HCT116 (cell line): Measurements from ENCODE around the gene SCN1A. TPM values are rescaled to one million over a fixed set of nuclear protein-coding genes. Genes with fewer than 3 reads are reported as not detected.

Source experiments
- ATAC-seq: fragments of 200-7000 bp; cut with Tn5 transposase; 2 replicates; pipeline ENCODE4 v1.9.1; 2020; ENCODE audit warnings: mild to moderate bottlenecking, moderate library complexity
- BruUV-seq: library from RNA; stranded (reverse); fragments of 400-500 nt; replicated peaks from 2 replicates; lab custom pipeline; 2021; lab: Mats Ljungman, UMichigan
- CTCF ChIA-PET: fragments of 300-600 bp; sonication (Branson Sonifier 250); formaldehyde crosslinking; loops from one replicate; lab custom pipeline; 2021; ENCODE audit warnings: antibody characterized with exemption; lab: Charles Lee
- POLR2A ChIA-PET: fragments of 300-600, 350-600 bp; sonication (Branson Sonifier 250); formaldehyde crosslinking; loops from one replicate; lab custom pipeline; 2021; ENCODE audit warnings: antibody characterized with exemption; lab: Charles Lee
- RAD21 ChIA-PET, 2 experiments: fragments of 300-600 bp; sonication (Branson Sonifier 250); formaldehyde crosslinking; loops; one replicate each; lab custom pipeline; 2023; ENCODE audit warnings: low total read pairs in 2 of 2; ENCODE audit not compliant: uncharacterized antibody in 2 of 2, unreplicated experiment in 2 of 2, low non-redundant PET in 1 of 2; lab: Charles Lee
- DNase-seq: peaks from one replicate; pipeline ENCODE4 v3.0.0-alpha.2; 2010; ENCODE audit warnings: low read depth, low spot score
- H2AFZ ChIP-seq: fragments of 200-600 bp; shearing (Covaris generic), sonication (generic); 2 replicates; pipeline ENCODE4 v1.6.1; 2017; ENCODE audit warnings: low read depth, mixed run types, mixed read lengths, antibody characterized with exemption, low read length; ENCODE audit not compliant: poor library complexity, severe bottlenecking
- H3K27ac ChIP-seq: 2 replicates; pipeline ENCODE4 v1.5.1; 2012; ENCODE audit warnings: low read depth, low read length
- H3K27me3 ChIP-seq: fragments of 200-600 bp; sonication (generic); 2 replicates; pipeline ENCODE4 v1.6.1; 2016; ENCODE audit warnings: mixed run types, low read length, mixed read lengths; ENCODE audit not compliant: insufficient read depth
- H3K36me3 ChIP-seq, 2 experiments: fragments of 200-500 bp in 1 of 2; fragments of 200-600 bp in 1 of 2; sonication (Bioruptor generic) in 1 of 2; sonication (generic) in 1 of 2; 2 replicates each; pipeline versions ENCODE4 v1.5.1 to v1.6.1; 2014 to 2016; ENCODE audit warnings: low read length in 2 of 2, inconsistent platforms in 1 of 2, mixed read lengths in 1 of 2, mixed run types in 1 of 2; ENCODE audit not compliant: insufficient read depth in 2 of 2, control insufficient read depth in 1 of 2
- H3K4me1 ChIP-seq, 2 experiments: fragments of 200-600 bp in 1 of 2; sonication (generic) in 1 of 2; 2 replicates each; pipeline versions ENCODE4 v1.5.1 to v1.6.1; 2012 to 2017; ENCODE audit warnings: low read length in 2 of 2, inconsistent platforms in 1 of 2, mild to moderate bottlenecking in 1 of 2, mixed read lengths in 1 of 2, mixed run types in 1 of 2, moderate library complexity in 1 of 2; ENCODE audit not compliant: insufficient read depth in 2 of 2, control insufficient read depth in 1 of 2
- H3K4me2 ChIP-seq: fragments of 200-600 bp; sonication (generic); 2 replicates; pipeline ENCODE4 v1.6.1; 2017; ENCODE audit warnings: mixed run types, low read length, mixed read lengths
- H3K4me3 ChIP-seq, 2 experiments: fragments of 200-600 bp in 1 of 2; sonication (generic) in 1 of 2; replicated peaks in 1 of 2; 2 replicates each; pipeline ENCODE4 v1.5.1; 2011 to 2016; ENCODE audit warnings: low read length in 2 of 2, control low read depth in 1 of 2, low read depth in 1 of 2, mild to moderate bottlenecking in 1 of 2, mixed read lengths in 1 of 2, mixed run types in 1 of 2
- H3K79me2 ChIP-seq: fragments of 200-600 bp; sonication (generic); 2 replicates; pipeline ENCODE4 v1.6.1; 2017; ENCODE audit warnings: mild to moderate bottlenecking, mixed run types, low read length, moderate library complexity, mixed read lengths; ENCODE audit not compliant: insufficient read depth
- H3K9ac ChIP-seq: fragments of 200-600 bp; sonication (generic); 2 replicates; pipeline ENCODE4 v1.6.1; 2016; ENCODE audit warnings: low read length, mixed read lengths
- H3K9me2 ChIP-seq: fragments of 200-600 bp; sonication (generic), shearing (Covaris generic); 2 replicates; pipeline ENCODE4 v1.6.1; 2017; ENCODE audit warnings: mixed run types, mild to moderate bottlenecking, moderate library complexity; ENCODE audit not compliant: insufficient read depth
- H3K9me3 ChIP-seq, 2 experiments: fragments of 200-500 bp in 1 of 2; fragments of 200-600 bp in 1 of 2; sonication (Bioruptor generic) in 1 of 2; sonication (generic) in 1 of 2; 2 replicates each; pipeline ENCODE4 v1.6.1; 2014 to 2017; ENCODE audit warnings: low read length in 2 of 2, mixed read lengths in 2 of 2, inconsistent platforms in 1 of 2, low read depth in 1 of 2, mild to moderate bottlenecking in 1 of 2, mixed run types in 1 of 2, moderate library complexity in 1 of 2; ENCODE audit not compliant: control insufficient read depth in 1 of 2, insufficient read depth in 1 of 2
- H4K20me1 ChIP-seq: fragments of 200-600 bp; sonication (generic), shearing (Covaris generic); 2 replicates; pipeline ENCODE4 v1.6.1; 2017; ENCODE audit warnings: mixed run types, mild to moderate bottlenecking, moderate library complexity; ENCODE audit not compliant: insufficient read depth
- CBX3 ChIP-seq: IDR thresholded peaks from 2 replicates; pipeline ENCODE4 v1.6.1; 2012; ENCODE audit warnings: low read depth
- CEBPB ChIP-seq: IDR thresholded peaks from 2 replicates; pipeline ENCODE4 v1.6.1; 2012; ENCODE audit warnings: low read depth
- EZH2 ChIP-seq: fragments of 200-600 bp; sonication (generic); IDR thresholded peaks from 2 replicates; pipeline ENCODE4 v1.6.1; 2017; ENCODE audit warnings: antibody characterized with exemption, mixed run types
- EZH2phosphoT487 ChIP-seq: fragments of 200-600 bp; IDR thresholded peaks from 2 replicates; pipeline ENCODE4 v1.6.1; 2018; ENCODE audit warnings: antibody characterized with exemption, borderline replicate concordance
- FOSL1 ChIP-seq: IDR thresholded peaks from 2 replicates; pipeline ENCODE4 v1.6.1; 2012; ENCODE audit warnings: low read depth
- JUND ChIP-seq: IDR thresholded peaks from 2 replicates; pipeline ENCODE4 v1.6.1; 2012
- POLR2A ChIP-seq: IDR thresholded peaks from 2 replicates; pipeline ENCODE4 v1.7.0; 2011; ENCODE audit warnings: borderline replicate concordance; ENCODE audit not compliant: insufficient read depth, insufficient read length; ENCODE audit errors: extremely low read depth
- POLR2AphosphoS5 ChIP-seq: IDR thresholded peaks from 2 replicates; pipeline ENCODE4 v1.6.1; 2011; ENCODE audit warnings: mild to moderate bottlenecking, low read depth, low read length, moderate library complexity
- RAD21 ChIP-seq: IDR thresholded peaks from 2 replicates; pipeline ENCODE4 v1.6.1; 2012; ENCODE audit warnings: low read depth, mild to moderate bottlenecking
- SP1 ChIP-seq: IDR thresholded peaks from 2 replicates; pipeline ENCODE4 v1.6.1; 2012; ENCODE audit warnings: low read depth
- SRF ChIP-seq: IDR thresholded peaks from 2 replicates; pipeline ENCODE4 v1.6.1; 2012; ENCODE audit warnings: low read depth
- TCF7L2 ChIP-seq: IDR thresholded peaks from 2 replicates; pipeline ENCODE4 v1.7.0; 2011; ENCODE audit warnings: borderline replicate concordance, inconsistent platforms; ENCODE audit not compliant: insufficient read depth, insufficient read length; ENCODE audit errors: extremely low read depth
- ZFX ChIP-seq: fragments of 450-650 bp; IDR thresholded peaks from 2 replicates; pipeline ENCODE4 v1.6.1; 2017
- ZNF274 ChIP-seq: fragments of 200-500 bp; sonication (Bioruptor generic); IDR thresholded peaks from 2 replicates; pipeline ENCODE4 v1.6.1; 2014; ENCODE audit warnings: mild to moderate bottlenecking, low read depth, low read length, inconsistent platforms
- intact Hi-C: fragments of 100-400 bp; cut with micrococcal nuclease; formaldehyde crosslinking; loops from 2 replicates; pipeline ENCODE4 v1.10.0; 2022
- total RNA-seq: library from RNA; stranded (reverse); gene quantifications from one replicate; pipeline ENCODE4 v1.2.1, GENCODE V29; 2021; ENCODE audit not compliant: unreplicated experiment
- TF ChIP-seq, protein P1 (sequence below): IDR thresholded peaks from 2 replicates; pipeline ENCODE4 v1.6.1; 2012; ENCODE audit warnings: low read depth
- TF ChIP-seq, protein P2 (sequence below): IDR thresholded peaks from 2 replicates; pipeline ENCODE4 v1.6.1; 2011; ENCODE audit warnings: mild to moderate bottlenecking, low read length, moderate library complexity; ENCODE audit not compliant: insufficient replicate concordance; ENCODE audit errors: extremely low read depth
- TF ChIP-seq, protein P3 (sequence below): IDR thresholded peaks from 2 replicates; pipeline ENCODE4 v1.6.1; 2012
- TF ChIP-seq, protein P4 (sequence below): IDR thresholded peaks from 2 replicates; pipeline ENCODE4 v1.6.1; 2012

SCN1A gene
- total RNA-seq, 1 experiment from 2014 or later: not detected

DNA sequence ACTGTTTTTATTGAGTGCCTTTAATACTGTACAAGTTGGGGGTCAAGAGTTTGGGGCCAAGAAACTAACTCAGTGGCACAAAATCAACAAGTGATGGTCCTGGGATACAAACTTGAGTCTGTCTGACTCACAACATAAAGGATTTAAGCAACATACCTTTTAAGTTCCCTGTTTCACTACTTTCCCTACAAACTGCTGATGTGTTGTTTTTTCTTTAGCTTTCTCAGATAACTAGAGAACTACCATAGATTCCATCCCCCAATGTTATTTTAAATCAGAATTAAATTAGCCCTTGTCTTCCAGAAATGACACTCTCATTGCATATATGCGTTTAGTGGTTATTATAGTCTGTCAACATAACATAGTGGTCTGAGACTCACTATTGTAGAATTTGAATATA is 116.2 kb downstream of the SCN1A start:
- H4K20me1 ChIP-seq: no peaks in the 10 kb centered on the region
- H3K27ac ChIP-seq: no peak overlapping the region
- no peak overlapping the region for H3K4me3 ChIP-seq
- no peaks in the 10 kb centered on the region for H3K4me1 ChIP-seq
- no peak overlapping the region for H2AFZ ChIP-seq
- ATAC-seq (no peak), DNase-seq (no peak)
- H3K79me2 ChIP-seq: no peaks in the 10 kb centered on the region
- H3K4me2 ChIP-seq: no peak overlapping the region
- TF ChIP-seq, protein P1, sequence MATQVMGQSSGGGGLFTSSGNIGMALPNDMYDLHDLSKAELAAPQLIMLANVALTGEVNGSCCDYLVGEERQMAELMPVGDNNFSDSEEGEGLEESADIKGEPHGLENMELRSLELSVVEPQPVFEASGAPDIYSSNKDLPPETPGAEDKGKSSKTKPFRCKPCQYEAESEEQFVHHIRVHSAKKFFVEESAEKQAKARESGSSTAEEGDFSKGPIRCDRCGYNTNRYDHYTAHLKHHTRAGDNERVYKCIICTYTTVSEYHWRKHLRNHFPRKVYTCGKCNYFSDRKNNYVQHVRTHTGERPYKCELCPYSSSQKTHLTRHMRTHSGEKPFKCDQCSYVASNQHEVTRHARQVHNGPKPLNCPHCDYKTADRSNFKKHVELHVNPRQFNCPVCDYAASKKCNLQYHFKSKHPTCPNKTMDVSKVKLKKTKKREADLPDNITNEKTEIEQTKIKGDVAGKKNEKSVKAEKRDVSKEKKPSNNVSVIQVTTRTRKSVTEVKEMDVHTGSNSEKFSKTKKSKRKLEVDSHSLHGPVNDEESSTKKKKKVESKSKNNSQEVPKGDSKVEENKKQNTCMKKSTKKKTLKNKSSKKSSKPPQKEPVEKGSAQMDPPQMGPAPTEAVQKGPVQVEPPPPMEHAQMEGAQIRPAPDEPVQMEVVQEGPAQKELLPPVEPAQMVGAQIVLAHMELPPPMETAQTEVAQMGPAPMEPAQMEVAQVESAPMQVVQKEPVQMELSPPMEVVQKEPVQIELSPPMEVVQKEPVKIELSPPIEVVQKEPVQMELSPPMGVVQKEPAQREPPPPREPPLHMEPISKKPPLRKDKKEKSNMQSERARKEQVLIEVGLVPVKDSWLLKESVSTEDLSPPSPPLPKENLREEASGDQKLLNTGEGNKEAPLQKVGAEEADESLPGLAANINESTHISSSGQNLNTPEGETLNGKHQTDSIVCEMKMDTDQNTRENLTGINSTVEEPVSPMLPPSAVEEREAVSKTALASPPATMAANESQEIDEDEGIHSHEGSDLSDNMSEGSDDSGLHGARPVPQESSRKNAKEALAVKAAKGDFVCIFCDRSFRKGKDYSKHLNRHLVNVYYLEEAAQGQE: no peak
- TF ChIP-seq POLR2AphosphoS5: no peak
- no peak for TF ChIP-seq EZH2phosphoT487
- TF ChIP-seq SRF: no peak
- no peak for TF ChIP-seq ZNF274
- TF ChIP-seq, protein P2, sequence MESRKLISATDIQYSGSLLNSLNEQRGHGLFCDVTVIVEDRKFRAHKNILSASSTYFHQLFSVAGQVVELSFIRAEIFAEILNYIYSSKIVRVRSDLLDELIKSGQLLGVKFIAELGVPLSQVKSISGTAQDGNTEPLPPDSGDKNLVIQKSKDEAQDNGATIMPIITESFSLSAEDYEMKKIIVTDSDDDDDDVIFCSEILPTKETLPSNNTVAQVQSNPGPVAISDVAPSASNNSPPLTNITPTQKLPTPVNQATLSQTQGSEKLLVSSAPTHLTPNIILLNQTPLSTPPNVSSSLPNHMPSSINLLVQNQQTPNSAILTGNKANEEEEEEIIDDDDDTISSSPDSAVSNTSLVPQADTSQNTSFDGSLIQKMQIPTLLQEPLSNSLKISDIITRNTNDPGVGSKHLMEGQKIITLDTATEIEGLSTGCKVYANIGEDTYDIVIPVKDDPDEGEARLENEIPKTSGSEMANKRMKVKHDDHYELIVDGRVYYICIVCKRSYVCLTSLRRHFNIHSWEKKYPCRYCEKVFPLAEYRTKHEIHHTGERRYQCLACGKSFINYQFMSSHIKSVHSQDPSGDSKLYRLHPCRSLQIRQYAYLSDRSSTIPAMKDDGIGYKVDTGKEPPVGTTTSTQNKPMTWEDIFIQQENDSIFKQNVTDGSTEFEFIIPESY: no peak
- TF ChIP-seq POLR2A: no peak
- TF ChIP-seq, protein P3, sequence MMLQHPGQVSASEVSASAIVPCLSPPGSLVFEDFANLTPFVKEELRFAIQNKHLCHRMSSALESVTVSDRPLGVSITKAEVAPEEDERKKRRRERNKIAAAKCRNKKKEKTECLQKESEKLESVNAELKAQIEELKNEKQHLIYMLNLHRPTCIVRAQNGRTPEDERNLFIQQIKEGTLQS: no peak
- no peak for TF ChIP-seq CBX3
- TF ChIP-seq, protein P4, sequence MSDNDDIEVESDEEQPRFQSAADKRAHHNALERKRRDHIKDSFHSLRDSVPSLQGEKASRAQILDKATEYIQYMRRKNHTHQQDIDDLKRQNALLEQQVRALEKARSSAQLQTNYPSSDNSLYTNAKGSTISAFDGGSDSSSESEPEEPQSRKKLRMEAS: no peak
- no peak for TF ChIP-seq CEBPB
- TF ChIP-seq RAD21: no peak
- TF ChIP-seq EZH2: no peak
- TF ChIP-seq FOSL1: no peak
- no peak for TF ChIP-seq SP1
- no peak for TF ChIP-seq ZFX
- TF ChIP-seq TCF7L2: no peak
- no peak for TF ChIP-seq JUND
- TF ChIP-seq, all 23 proteins: peak for 0
- ChIA-PET POLR2A (no interaction called here), CTCF (interaction anchor here (0.5 kb wide), 1 partner anchor 21 kb away, joined by 3 read pairs; no protein-coding TSS in a partner anchor), RAD21 (no interaction called here)
- H3K9ac ChIP-seq: no peak overlapping the region
- peaks cover 48% of the 10 kb centered on the region for H3K27me3 ChIP-seq
- H3K9me2 ChIP-seq: no peaks in the 10 kb centered on the region
- intact Hi-C loops: no loop called here
- no peaks in the 10 kb centered on the region for H3K36me3 ChIP-seq
- BruUV-seq: no TSS peak
- no peaks in the 10 kb centered on the region for H3K9me3 ChIP-seq
